Lower leg skin (tissue), 3 donors: Measurements from ENCODE around the gene OCIAD1.

ENCODE experiments used
- CTCF ChIP-seq, 3 donors: fragments of 450-650 bp; IDR thresholded peaks; one replicate each; pipeline ENCODE4 v1.5.1; 2016; ENCODE audit warnings: antibody characterized with exemption in 3 of 3, mild to moderate bottlenecking in 3 of 3, moderate library complexity in 2 of 3
- POLR2A ChIP-seq, 2 donors: fragments of 450-650 bp; IDR thresholded peaks; one replicate each; pipeline ENCODE4 v1.6.1; 2016 to 2017; ENCODE audit warnings: antibody characterized with exemption in 2 of 2, mild to moderate bottlenecking in 1 of 2, moderate library complexity in 1 of 2

GRCh38 chr4:48786549-48786948 is 44.3 kb upstream of the OCIAD1 start:
- TF ChIP-seq CTCF (IDR thresholded peaks at IDR 0.05): no peak
- TF ChIP-seq POLR2A (IDR thresholded peaks at IDR 0.05): no peak
